CD1c-positive myeloid dendritic cell (primary cell): ENCODE results near the gene ZNF598.

Experiments
- DNase-seq: peaks from one replicate; pipeline ENCODE4 v3.0.0-alpha.2; 2016; ENCODE audit errors: extremely low spot score

ZNF598 gene

GRCh38 chr16:2006317-2006716 lies 3.3 kb downstream of the ZNF598 start:
- DNase-seq, result no peak

DNA sequence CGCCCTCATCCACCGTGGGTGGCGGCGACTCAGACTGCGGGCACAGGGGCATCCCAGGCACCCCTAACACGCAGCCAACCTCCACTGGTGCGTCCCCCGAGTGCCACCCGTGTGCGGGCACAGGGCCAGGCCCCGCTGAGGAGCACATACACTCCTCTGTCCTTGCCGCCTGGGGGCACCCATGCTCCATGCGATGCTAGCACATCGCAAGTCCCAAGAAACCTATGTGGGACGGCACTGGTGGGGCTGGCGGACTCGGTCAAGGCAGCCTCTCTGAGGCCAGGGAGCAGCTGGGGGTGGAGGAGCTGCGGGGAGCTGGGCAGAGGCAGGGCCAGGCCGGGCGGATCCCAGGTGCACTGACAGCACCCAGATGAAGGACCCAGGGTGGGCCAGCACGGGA lies 4.0 kb downstream of the ZNF598 start:
- DNase-seq, result no peak

DNA sequence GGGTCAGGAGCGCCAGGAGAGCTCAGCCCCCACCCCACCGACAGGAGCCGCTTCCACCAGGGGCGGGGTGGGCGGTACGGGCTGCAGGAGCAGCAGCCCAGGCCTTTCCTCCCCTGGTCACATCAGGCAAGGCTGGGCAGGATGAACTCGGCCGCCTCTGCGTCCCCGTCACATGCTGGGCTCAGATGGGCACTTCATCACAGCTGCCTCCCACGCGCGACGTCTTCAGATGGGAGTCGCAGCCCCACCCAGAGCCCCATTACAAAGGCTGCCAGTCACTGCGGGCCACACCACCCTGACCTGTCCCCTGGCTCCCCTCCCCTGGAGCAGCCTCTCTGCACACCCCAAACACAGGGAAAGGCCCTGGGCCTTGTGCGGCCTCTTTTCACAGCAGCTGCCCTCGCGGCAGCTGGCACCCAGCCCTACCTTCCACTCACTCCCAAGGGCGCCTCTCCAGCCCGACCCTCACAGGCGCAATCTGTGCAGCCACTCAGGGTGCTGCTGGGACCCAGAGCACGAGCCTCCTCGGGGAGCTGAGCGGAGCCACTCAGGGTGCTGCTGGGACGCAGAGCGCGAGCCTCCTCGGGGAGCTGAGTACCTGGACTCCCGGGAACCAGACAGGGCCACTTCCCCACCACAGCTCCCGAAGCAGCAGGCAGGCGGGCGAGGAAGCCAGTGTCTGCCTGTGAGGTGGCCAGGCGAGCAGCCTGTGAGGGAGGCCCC lies 4.7 kb downstream of the ZNF598 start:
- no peak for DNase-seq

GRCh38 chr16:2003827-2004641 lies 5.6 kb downstream of the ZNF598 start:
- DNase-seq, result peak; percentile 95

DNA sequence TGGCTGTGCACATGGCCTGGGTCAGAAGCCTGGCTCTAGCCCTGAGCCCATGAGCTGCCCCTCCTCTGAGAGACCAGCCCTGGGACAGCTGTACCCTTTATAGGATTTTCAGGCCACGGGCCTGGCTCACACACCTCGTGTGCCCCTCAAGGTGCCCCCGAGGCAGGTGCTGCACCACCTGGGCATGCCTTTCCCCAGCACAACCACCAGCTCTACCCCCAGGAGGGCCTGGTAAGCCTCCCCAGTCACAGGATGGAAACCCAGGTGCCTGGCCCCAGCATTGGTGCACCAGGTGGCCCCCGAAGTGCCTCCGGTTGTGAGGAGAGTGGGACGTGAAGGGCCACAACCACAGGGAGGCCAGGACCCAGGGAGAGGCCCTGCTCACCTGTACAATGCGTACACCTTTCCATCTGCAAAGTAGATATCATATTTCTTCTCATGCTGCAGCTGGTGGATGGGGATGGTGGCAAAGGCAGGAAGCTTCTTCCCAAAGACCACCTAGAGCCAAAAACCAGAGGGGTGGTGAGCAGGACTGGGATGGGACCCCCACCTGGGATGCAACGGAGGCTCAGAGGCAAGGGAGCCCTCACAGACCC lies 6.3 kb downstream of the ZNF598 start:
- no peak for DNase-seq

GRCh38 chr16:2002406-2003230 lies 7.0 kb downstream of the ZNF598 start:
- no peak for DNase-seq

DNA sequence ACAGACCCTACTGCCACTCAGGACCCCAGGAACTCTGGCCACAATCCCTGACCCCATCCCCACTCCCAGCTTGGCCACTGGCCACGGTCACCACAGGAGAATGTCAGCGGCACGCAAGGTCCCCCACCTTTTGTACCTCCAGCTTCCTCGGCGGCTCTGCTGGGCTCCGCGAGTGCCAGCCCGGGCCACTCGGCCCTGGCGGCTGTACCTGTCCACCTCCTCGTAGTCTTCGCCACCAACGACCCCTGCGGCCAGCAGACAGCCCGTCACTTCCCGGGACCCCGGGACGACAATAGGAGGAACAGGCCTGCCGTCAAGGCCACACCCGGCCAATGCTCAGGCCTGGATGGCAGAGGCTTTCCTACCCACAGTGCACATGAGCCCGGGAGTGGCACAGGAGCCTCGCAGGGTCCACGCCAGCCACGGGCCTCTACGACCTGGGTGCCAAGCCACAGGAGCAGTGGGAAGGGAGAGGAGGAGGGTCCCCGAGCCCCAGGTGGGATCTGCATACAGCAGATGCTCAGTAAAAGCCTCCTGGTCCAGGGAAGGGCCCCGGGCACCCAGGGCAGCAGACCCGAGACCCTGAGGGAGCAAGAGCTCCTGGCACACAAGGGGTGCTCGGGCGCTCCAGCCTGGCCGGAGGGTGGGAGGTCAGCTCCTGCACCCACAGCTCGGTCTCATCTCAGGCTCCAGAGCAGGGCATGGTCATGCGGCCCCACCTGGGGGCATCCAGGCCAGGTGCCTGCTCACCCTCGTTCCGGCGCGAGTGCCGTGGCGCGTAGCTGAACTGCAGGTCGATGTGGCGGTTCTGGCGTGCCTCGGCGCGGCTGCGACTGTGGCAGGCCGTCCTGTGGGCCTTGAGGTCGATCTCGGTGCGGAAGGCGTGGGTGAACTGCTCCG lies 7.9 kb downstream of the ZNF598 start:
- no peak for DNase-seq

- no peak for DNase-seq
Observed at GRCh38 chr16:2001035-2001434, 8.6 kb downstream of the ZNF598 start.

DNA sequence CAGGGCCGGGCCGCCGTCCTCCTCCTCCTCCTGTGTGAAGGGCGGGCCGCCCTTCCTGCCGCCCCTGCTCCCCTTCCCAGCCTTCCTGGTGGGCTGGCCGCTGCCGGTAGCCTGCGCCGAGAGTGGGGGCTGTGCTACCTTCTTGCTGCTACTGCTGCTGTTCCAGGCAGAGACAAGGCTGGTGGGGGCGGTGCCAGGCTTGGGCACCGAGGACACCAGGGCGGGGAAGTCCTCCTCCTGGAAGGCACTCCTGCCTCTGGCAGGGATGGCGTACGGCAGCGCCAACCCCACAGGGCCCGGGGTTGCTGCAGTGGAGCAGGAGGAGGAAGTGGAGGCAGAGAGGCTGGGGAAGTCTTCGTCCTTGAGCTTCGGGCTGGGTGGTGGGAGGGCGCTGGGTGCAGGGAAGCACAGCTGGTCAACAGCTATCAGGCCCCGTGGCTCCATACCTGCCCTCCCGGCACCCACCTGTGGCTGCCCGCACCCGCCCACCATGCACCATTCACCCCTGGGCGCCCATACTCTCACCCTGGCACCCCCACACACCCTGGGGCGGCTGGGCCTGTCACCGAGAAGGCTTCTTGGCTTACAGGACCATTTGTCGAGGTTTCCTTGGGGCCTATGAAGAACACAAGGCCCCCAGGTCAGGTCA lies 9.6 kb downstream of the ZNF598 start:
- no peak for DNase-seq

DNA sequence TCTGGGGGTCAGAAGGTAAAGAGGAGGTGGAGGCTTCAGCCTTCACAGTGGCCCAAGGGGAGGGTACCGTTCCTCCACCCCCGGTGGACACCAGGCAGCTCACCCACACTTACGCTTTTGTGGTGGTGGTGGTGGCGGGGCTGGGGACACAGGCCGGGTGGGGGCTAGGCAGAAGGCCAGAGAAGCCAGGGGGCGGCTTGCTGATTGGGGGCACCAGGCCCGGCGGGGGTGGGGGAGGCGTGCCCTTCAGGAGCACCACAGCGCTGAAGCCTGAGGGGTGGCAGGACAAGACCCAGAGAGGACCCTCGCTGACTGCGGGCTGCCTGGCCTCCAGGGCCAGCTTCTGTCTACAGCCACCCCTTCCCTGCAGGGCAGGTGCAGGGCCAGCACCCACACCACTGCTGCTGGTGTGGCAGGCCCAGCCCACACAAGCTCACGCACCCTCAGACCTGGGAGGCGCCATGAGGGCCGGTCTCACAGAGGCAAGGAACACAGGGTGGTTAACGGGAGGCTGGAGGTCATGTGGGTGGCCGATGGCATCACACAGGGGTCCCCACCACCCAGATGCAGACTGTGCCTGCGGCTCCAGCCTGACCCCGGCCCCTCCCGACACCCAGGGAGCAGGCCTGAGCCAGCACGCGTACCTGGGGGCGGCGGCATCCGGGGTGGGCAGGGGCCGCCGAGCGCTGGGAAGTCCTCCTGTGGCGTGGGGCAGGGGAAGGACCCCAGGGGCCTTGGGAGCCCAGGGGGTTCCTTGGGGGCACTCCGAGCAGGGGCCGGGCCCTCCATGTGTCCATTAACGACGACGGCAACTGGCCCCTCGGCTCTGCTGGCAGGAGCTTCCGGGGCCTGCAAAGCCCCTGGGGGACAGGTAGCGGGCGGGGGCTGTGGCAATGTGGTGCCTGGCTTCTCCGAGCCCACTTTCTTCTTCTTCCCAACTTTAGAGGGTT lies 10.5 kb downstream of the ZNF598 start:
- no peak for DNase-seq

- no peak for DNase-seq
Observed at GRCh38 chr16:1998360-1998835, 11.2 kb downstream of the ZNF598 start.

DNA sequence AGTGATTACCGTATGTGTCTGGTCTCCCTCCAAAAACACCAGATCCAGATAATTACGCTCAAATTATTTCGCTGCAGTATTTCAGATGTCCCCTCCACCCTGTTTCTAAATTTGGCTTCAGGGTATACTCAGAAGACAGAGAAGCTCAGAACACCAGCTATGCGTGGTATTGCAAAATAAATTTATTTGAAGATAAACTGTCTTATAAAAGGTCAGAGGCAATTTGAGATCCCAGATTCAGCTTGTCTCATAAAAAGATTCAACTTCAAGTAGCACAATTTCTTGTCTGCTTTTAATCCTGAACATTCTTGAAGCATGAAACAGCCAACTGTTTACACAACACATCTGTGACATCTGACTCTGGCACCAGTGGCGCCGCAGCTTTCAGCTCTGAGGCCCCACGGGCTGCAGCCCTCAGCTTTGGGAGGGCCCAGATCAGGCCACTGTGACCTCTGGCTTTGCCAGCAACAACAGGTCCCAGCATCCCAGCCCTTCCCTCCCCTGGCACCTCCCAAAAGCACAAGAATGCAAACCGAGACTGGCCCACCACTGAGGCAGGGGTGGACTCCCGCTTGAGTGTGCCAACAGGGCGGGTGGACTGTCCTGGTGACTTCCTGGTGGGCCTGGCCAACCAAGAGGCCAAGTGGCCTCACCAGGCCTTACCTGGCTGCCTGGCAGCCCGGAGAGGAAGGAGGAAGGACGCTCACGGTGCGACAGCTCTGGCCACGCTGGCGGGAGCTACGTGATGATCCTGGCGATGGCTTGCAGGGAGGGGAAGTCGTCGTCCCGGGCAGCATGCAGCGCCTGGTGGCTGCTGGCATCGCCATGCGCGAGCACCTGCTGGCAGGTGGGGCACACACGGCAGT lies 11.9 kb downstream of the ZNF598 start:
- DNase-seq, result no peak

DNA sequence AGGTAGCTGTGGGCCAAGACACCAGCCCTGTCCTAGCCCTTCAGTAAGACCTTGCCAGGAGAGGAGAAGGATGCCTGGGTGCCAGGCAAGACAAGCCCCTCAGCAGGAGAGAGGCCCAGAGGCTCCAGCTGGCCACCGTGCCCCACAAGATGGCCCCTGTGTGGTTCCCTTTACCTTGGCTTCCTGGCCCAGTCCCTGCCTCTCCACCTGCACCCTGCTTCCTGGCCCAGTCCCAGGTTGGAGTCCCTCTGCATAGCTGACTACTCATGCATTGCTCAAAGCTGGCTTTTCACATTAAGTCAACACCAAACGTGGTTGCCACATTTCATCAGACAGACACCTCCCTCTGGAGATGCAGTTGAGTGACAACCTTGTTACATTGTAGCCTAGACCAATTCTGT lies 15.9 kb downstream of the ZNF598 start:
- DNase-seq, result no peak

DNA sequence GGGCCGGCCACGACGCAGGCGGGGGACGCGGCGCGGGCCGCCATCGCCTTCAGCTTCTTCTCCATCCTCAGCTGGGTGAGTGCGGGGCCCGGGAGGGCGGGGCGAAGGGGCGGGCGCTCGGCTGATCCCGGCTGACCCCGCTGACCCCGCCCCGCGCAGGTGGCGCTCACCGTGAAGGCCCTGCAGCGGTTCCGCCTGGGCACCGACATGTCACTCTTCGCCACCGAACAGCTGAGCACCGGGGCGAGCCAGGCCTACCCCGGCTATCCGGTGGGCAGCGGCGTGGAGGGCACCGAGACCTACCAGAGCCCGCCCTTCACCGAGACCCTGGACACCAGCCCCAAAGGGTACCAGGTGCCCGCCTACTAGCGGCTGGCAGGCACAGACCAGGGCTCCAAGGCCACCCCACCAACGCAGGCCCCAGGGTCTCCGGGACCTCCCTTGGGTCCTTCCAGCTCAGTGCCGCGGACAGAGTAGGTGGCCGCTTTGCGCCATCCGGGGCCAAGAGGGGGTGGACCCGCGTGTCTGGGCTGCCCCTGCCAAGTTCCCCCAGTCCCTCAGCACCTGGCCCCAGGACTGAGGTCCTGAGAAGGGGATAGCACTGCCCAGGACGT lies 16.8 kb downstream of the ZNF598 start:
- DNase-seq, result no peak

- DNase-seq, result peak; percentile 98
Observed at GRCh38 chr16:1991948-1992703, 17.5 kb downstream of the ZNF598 start.

DNA sequence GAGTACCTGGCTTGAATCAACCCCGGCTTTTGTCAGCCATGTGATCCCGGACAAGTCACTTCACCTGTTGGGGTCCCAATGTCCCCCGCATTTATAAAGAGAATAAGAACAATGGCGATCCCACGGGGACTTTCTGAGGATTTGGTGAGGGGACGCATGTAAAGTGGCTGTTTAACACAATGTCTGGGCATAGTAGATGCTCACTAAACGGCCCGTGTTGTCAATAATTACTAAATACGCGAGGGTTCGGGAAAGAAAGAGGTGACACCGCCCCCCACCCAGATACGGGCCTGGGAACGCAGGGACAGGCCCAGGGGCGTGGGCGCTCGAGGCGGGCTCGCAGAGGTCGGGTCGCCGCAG lies 18.1 kb downstream of the ZNF598 start:
- DNase-seq, result no peak

DNA sequence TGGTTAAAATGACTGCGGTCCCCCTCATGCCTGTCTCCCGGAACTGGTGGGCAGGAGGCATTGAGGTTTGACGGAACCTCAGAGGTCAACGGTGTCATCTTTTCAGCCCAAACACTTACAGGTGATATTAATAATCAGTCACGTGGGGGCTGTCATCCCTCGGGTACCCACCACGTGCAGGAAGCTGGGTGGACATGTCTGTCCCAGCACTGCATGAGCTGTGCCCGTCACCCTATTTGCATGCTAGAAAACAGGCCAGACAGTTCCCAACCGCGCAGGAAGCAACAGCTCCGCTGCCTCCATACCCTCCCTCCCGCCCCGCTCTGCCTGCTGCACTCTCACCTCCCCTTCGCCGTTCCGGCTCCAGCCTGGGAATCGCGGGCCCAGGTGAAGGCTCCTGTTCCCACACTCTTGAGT lies 18.5 kb downstream of the ZNF598 start:
- peak; percentile 36 for DNase-seq
